GM19324 (cell line): ENCODE results near the gene SNCA.

ENCODE experiments used
- ATAC-seq: cut with Tn5 transposase; IDR thresholded peaks from one replicate; pipeline ENCODE4 v1.9.1; 2021; ENCODE audit warnings: mild to moderate bottlenecking, moderate library complexity; ENCODE audit not compliant: unreplicated experiment, low FRiP score

The SNCA gene

DNA sequence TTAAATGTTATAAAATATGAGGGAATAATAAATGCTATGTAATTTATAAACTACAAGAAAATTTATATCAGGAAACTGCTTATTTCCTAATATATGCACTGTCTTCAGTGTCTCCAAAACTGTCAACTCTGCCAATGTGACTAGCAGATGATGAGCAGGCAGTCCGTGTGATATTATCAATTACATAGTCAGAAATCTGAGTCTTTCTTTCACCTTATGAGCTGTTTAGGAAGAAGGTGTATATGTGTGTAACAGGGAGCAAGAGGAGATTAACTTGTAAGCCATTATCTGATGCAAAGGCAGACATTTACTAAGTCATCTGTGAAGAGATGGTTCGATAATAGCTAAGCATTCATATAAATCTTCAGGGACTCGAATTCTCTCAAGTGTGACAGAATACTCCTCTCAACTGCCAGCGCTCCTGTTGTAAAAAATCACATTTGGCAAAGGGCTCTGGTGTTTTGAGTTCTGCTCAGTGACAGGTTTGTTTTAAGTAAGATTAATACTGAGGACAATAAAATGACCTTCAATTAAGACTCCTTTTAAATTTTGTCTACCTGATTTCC lies 79.7 kb downstream of the SNCA start:
- ATAC-seq: no peak

DNA sequence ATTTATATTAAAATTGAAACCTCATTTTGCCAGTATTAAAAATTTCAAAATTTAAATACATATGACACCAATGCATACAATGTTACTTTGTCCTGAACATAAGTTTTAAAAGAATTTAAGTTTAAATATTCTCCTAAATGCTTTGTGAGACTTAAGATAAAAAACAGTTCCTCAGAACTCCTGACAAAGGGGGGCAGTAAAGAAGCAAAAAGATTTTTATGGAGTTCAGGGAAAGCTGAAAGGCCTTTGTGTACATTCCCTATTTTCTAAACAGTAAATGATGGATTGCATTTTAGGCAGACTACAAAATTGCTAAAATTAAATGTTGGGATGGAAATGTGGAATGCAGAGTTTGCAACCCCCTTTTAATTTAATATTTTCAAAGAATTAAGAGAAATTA lies 81.7 kb downstream of the SNCA start:
- no peak for ATAC-seq

DNA sequence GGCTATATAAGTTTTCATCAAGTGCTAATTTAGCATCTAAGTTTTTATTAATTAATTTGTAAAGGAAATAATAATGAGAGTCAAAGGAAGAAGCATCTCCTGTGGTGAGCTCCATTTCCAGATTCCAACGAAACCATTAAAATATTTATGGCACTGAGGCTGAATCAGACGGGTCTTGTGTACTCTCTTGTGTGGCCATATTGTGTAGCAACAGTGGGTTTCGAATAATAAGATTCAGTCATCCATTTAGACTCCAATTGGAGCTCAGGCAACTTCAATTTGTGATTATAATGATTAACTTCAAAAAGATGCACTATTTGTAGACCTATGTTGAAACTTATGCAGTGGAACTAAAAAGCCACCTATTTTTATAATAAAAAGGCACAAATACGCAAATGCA lies 82.4 kb downstream of the SNCA start:
- no peak for ATAC-seq

DNA sequence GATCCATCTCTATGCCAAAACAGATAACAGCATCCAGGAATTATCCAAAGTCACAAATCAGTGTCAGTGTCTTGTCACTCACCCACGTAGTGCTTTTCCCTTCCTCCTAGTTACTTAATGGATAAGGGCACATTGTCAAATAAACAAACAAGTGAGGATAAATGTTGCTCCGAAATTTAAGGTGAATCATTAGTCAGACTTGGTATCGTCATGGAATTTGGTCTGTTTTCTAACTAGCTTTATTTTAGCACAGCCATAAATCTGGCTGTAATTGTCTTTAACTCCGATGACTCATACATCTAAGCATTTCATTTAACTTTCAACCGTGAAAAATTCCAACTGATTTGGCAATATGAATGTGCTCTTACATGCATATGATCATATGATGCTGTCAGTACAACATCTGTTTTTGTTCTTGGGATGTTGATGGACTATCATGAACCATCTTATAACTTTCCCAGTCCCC lies 83.3 kb downstream of the SNCA start:
- no peak for ATAC-seq

DNA sequence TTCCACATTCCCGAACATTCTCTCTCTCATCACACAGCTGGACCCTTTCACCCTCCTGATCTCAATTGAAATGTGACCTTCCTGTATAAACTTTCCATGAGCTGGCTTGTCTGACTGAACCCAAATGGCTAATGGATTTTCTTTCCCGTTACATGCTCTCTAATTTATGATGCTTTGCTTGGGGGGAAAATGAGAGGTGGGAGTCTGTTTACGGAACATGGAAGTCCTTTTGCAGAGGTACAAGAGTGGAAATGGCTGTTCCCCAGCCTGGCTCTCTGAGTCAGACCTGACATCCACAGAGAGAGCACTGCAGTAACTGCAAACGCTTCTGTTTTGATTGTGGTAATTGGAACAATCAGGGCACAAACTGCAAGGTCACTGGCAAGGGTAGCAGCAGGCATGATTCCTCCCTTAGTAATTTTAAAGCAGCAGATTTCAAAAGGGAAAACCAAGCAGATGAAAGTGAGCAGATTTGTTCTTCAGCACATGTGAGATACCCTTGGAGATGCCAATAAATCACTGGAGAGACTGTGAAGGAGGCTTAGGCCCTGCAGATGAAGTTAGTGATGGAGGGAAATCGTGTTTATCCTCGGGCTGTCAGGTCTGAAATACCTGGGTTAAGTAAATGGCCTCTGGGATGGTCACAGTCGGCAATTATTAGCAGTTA lies 83.9 kb downstream of the SNCA start:
- no peak for ATAC-seq

DNA sequence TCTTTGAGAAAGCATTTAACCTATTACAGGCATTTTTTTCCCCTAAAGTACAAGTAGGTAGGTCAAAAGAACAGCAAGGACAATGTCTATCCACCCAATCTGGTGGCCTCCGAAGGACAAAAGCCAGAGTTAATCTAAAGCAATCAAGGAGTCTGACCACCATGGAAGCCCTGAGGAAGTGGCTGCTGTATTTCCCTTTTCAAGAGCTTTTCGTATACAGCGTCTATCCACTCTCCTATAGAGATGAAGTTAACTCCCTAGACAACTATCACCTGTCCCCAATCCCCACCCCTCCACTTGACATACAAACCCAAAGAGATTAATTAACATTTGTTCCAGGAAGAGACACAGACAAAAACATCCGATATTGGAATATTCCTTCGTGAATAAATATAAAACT lies 85.5 kb downstream of the SNCA start:
- no peak for ATAC-seq

DNA sequence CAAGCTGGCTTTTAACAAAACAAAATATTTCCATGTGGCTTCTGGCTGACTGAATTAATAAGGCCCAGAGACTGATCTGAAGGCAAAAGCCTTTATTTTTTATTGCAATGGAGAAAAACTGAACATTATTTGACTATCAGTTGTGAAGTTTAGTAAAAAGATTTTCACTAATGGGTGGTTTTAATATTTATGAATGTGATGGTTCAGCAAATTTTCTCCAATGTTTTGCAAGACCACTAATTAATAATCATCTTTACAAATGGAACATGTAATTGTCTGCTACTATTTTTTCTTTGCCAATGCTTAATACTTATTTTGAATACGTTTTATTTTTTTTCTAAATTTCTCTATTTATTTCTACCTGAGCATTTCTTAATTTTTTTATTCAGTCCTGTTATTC lies 90.6 kb downstream of the SNCA start:
- ATAC-seq: no peak

DNA sequence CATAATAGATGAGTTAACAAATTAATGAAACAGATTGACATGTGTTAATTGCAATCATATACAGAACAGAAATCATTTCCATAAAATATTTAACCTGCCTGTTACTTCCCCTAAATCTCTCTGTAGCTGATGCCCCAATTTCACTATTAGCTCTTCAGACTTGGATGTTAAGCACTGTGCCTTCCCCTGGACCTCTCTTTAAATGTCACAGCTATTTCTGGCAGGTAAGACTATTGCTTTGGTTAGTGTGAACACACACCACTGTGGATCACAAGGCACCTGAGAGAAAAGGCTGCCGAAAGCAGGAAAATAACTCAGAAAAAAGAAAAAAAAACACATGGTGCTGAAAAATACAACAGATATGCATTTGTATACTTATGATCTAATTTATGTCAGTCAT lies 91.3 kb downstream of the SNCA start:
- no peak for ATAC-seq

DNA sequence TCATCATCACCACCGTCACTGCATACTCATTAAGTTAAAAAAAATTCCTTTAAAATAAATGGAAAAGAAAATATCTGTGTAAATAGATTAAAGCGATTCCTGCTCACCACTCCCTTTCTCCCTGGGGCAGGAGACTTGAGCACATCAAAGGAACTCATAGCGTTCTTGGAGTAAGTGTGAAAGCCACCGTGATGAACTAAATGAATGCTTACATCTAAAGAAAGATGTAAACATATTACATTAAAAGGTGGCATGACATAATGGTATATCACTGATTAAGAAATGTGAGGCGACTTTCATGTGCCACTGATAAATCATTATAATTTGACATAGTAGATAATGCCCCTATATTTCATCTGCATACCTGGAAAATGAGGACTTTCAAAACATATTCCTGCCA lies 92.0 kb downstream of the SNCA start:
- ATAC-seq: no peak

DNA sequence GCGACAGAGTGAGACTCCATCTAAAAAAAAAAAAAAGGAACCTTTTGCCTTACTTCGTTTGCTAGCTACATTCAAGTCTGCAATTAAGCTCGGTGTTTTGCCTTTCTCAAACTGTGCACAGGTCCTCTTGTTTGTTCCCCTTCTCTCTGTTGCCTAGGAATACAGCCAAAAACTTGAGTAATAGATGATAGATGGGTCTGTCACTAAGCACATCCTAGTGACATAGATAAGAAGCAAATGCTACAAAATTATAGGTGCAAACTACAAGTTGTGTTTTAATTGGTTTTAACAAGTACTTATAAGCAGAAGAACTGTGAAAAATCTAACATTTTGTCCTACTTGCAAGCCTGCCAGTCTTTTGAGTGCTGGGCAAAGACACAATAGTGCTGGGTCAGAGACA lies 95.2 kb downstream of the SNCA start:
- ATAC-seq: no peak

DNA sequence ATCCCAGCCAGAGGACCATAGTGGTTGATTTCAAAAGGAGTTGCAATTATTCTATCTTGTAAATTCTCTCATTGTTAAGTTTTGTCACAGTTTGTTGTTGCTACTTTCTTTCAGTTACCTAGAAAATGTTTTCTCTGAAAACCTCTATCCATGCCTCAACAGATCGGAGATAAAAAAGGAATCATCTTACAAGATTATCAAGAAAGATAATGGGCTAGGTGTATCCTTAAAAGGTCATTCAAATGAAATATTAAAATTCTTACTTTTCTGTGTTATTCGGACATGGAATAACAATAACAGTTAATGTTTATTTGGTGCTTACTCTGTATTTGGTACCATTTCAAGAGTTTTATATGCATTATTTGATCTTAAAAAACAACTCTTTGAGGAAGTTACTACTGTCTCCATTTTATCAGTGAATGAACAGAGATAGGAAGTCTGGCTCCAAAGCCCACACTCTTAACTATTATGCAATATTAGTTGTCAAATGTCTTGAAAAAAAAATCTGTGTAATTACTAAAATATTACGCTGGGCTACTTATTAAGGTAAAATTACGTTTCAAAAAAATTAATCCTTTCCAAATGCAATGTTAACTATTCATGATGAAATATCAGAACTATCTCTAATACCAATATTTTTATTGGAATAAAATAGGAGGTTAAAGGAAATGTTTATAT lies 97.5 kb downstream of the SNCA start:
- ATAC-seq: no peak

DNA sequence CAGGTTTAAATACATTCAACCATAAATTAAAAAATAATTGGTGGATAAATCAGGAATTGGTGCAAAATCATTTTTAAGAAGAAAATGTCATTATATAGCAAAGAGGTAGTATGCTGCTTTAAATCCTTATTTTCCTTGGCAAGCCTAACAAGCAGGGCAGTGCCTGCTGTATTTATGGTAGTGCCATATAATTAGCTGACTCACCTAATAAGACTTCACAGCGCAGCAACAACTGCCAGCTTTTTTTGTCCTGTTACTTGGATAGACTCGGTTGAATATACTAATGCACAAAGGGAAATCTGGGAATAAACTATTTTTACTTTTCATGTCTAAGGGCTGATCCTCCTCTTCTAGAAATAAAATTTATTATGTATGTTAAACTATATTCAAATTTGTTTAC lies 99.1 kb downstream of the SNCA start:
- ATAC-seq: no peak

DNA sequence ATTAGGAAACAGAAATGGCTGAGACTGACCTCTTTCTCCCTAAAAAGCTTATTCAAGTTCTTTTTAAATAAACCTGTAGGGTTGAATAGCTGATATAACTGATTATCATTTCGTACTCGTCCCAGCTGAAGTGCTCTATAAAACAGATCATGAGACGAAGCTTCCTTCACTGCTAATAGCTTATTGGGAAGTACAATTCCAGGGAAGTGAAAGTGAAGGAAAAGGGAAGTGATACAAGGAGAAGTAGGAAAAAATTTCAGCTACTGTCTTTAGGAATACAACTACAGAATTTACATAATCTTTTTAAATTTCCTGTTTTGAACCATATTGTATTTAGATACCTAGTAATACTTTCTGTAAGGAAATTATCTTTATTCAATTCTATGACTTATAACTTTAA lies 103.0 kb downstream of the SNCA start:
- no peak for ATAC-seq

DNA sequence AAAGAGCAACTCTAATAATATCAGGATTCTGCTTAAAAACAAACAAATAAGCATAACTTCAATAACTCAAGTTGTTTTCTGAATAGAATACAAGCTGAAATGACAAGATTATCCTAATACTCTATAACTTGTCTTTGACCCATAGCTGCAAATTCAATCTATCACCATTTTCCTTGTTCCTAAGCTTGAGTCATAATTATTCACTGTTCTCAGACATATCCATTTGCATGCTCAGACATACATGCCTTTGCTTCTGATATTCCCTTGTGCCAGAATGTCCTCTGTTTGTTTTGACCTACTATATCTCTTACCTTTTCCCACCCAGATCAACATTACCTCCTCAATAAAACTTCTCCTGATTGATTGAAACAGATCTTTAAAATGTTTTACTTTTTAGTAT lies 109.7 kb downstream of the SNCA start:
- ATAC-seq: no peak

DNA sequence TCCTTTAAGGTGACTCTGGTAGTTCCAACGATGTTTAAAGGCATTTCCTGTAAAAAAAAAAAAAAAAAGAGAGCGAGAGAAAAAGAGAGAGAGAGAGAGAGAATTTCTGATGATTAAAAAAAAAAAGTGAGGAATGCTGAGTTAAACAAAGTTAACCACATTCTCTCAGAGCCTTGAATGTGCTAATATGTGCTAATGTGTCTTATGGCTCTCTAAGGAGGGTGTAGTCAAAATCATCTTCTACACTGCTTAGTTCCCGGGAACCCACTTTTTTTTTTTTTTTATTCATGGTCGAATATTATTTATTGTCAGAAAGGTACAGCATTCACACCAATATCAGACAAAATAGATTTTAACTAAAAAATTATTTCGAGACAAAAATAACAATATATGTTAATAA lies 111.7 kb downstream of the SNCA start:
- no peak for ATAC-seq

DNA sequence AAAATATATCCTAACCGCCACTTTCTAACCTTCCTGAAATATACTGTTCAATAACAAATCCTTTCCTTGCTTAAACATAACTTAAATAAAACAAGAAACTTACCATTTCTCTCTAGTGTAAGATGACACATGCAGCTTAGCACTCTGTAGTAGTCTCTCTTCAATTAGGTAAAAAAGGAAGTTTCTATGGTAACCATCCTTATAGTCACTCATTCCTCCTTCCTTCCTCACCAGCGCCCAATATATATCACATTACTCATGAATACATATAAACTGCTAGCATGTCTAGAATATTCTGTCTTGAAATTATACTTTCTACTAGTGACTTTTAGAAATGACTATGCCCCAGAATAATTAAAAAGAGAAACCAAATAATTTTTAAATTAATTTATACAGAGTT lies 112.2 kb downstream of the SNCA start:
- no peak for ATAC-seq

DNA sequence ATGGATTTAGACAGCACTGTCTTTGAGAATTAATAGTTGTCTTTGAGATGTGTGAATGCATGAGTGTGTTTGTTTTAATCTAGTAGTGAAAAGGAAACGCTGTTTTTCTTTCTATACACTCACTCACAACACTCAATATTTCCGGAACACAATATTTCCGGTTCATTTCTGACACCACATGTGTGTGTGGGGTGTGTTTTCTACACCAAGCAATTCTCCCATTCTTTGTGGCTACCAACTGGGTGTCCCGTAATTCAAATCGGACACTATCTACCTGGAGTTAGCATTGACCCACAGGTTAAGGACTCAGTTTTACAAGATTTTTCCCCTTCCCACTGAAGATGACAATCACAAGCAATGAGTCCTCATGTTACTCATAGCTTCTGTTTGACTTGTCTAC lies 113.9 kb downstream of the SNCA start:
- no peak for ATAC-seq

DNA sequence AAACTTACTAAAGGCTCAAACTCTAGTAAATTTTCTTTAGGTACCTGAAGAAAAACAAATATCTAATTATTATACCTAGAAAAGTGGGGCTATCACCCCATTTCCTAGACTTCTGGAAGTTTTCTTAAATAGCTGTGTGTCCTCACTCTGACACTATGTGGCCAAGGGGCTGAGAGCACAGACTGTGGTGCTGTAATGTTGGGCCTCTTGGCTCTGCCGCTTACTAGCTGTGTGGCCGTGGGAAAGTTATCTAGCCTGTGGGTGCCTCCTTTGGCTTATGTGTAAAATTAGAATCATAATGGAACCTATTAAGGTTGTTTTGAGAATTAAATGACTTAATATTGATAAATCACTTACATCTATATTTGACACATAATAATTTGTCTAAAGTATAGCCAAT lies 114.4 kb downstream of the SNCA start:
- ATAC-seq: no peak

DNA sequence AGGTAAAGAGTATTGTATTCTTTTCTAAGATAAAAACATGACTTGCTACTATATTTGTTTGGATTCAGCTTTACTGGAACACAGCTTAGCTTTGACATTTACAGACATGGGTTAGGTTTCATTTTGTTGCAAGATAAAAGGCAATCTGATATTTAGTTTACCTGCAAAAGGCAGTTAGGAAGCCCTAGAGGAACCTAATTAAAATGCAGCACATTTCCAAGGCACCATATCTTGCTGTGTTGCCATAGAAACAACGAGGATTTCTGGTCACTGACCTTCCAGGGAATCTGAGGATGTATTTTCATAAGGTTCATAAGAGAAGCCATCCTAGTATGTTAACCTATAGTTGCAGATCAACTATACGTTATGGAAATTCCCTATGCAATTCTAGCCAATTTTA lies 116.0 kb downstream of the SNCA start:
- no peak for ATAC-seq

DNA sequence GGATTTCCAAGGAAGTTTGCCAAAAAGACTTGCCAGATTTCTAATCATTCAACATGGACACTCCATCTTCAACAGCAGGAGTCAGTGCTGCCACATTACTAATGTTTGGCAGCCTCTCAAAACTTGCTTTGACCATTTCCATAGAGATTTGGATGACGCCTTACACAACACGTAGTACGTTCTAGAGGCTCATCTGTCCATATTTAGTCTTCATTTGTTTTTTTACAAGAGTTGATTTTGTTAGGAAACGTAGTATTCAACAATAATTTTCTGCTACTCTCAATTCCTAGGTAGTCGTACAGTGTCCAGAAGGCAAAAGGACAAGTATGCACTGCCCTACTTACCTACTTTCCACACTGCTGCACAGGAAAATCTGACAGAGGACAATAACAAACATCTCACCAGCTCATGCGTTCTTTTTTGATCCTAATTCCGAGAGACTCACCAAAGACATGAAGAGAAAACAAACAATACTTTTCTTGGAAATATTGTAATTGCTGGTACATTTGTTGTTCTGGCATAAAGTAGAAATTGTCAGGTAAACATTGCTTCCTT lies 117.3 kb downstream of the SNCA start:
- no peak for ATAC-seq

DNA sequence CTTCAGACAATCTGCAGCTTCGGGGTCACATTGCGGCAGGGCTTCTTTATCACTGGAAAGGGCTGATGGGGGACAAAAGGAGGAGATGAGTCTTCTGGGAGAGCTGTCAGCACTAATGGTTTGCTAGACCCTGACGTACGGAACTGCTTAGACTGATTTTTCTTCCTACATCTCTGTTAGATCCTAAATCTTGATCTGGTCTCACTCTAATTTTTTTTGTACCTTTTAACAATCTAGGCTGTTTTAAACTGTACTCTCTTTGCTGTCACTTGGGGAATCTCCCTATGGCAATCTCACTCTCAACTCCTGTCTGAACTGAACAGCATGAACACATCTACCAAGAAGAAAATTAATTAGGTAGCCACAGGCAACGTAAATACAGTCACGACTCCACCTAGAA lies 120.1 kb downstream of the SNCA start:
- ATAC-seq: no peak

DNA sequence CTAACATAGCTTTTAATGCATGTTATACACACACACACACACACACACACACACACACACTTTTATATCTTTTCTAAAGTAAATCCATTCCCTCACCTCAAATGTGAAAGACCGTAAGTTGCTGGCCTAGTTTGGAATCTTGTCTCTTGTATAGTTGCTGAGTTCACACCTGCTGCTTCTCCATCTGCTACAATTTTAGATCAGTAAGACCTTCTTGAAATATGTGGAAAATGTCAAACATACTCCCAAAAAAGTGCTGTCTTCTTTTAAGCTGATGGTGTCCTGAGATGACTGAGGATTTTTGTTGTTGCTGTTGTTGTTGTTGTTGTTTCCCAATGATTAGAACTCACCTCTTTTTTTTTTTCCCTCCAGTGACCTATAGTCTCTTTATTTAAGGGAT lies 121.3 kb downstream of the SNCA start:
- ATAC-seq: no peak
